H9 (cell line): ENCODE data around the gene TMEM61. TPM values are rescaled to one million over a fixed set of nuclear protein-coding genes. Genes with fewer than 3 reads are reported as not detected.

Experiments
- DNase-seq: peaks from one replicate; pipeline ENCODE4 v3.0.0-alpha.2; 2017
- H2AFZ ChIP-seq: one replicate; pipeline ENCODE4 v1.6.1; 2013; ENCODE audit warnings: mild to moderate bottlenecking, low read length, control low read depth, moderate library complexity
- H2AK5ac ChIP-seq: 2 replicates; pipeline ENCODE4 v1.6.1; 2013; ENCODE audit warnings: low read length, control low read depth, mixed read lengths; ENCODE audit not compliant: insufficient read length
- H2BK120ac ChIP-seq: one replicate; pipeline ENCODE4 v1.6.1; 2013; ENCODE audit warnings: low read depth, mild to moderate bottlenecking, low read length, control low read depth, inconsistent platforms; ENCODE audit not compliant: poor library complexity, severe bottlenecking
- H2BK12ac ChIP-seq: 2 replicates; pipeline ENCODE4 v1.6.1; 2013; ENCODE audit warnings: low read length, control low read depth, mixed read lengths, low read depth; ENCODE audit not compliant: insufficient read length
- H2BK15ac ChIP-seq: 2 replicates; pipeline ENCODE4 v1.6.1; 2013; ENCODE audit warnings: low read depth, low read length, control low read depth
- H2BK20ac ChIP-seq: one replicate; pipeline ENCODE4 v1.6.1; 2013; ENCODE audit warnings: low read depth, mild to moderate bottlenecking, low read length, control low read depth, inconsistent platforms; ENCODE audit not compliant: poor library complexity, severe bottlenecking
- H2BK5ac ChIP-seq: 2 replicates; pipeline ENCODE4 v1.6.1; 2013; ENCODE audit warnings: low read length, control low read depth, mixed read lengths; ENCODE audit not compliant: insufficient read length
- H3K14ac ChIP-seq: 2 replicates; pipeline ENCODE4 v1.6.1; 2013; ENCODE audit warnings: low read length, control low read depth; ENCODE audit not compliant: insufficient read depth
- H3K18ac ChIP-seq: 2 replicates; pipeline ENCODE4 v1.6.1; 2013; ENCODE audit warnings: low read depth, mild to moderate bottlenecking, mixed read lengths, low read length, control low read depth; ENCODE audit not compliant: insufficient read length
- H3K23ac ChIP-seq: 2 replicates; pipeline ENCODE4 v1.6.1; 2013; ENCODE audit warnings: low read length, control low read depth, mixed read lengths, low read depth; ENCODE audit not compliant: insufficient read length
- H3K23me2 ChIP-seq: 2 replicates; pipeline ENCODE4 v1.6.1; 2013; ENCODE audit warnings: low read depth, mild to moderate bottlenecking, mixed read lengths, low read length, control low read depth; ENCODE audit not compliant: insufficient read length, poor library complexity, severe bottlenecking
- H3K27ac ChIP-seq: 2 replicates; pipeline ENCODE4 v1.5.1; 2013; ENCODE audit warnings: low read length, control low read depth, mixed read lengths, low read depth; ENCODE audit not compliant: insufficient read length
- H3K27me3 ChIP-seq: 2 replicates; pipeline ENCODE4 v1.6.1; 2013; ENCODE audit warnings: low read length, control low read depth, inconsistent platforms; ENCODE audit not compliant: insufficient read depth
- H3K4ac ChIP-seq: 2 replicates; pipeline ENCODE4 v1.6.1; 2013; ENCODE audit warnings: low read depth, mild to moderate bottlenecking, control low read depth, inconsistent platforms, low read length, moderate library complexity
- H3K4me1 ChIP-seq: 2 replicates; pipeline ENCODE4 v1.6.1; 2013; ENCODE audit warnings: low read length, control low read depth, inconsistent platforms; ENCODE audit not compliant: insufficient read depth
- H3K4me2 ChIP-seq: 2 replicates; pipeline ENCODE4 v1.6.1; 2013; ENCODE audit warnings: low read length, control low read depth, mixed read lengths; ENCODE audit not compliant: insufficient read length, insufficient read depth
- H3K56ac ChIP-seq: 2 replicates; pipeline ENCODE4 v1.6.1; 2013; ENCODE audit warnings: low read depth, mild to moderate bottlenecking, mixed read lengths, low read length, control low read depth; ENCODE audit not compliant: insufficient read length
- H3K79me1 ChIP-seq: 2 replicates; pipeline ENCODE4 v1.6.1; 2013; ENCODE audit warnings: low read depth, mild to moderate bottlenecking, moderate library complexity, low read length, control low read depth, inconsistent platforms; ENCODE audit not compliant: insufficient read depth, poor library complexity, severe bottlenecking
- H3K79me2 ChIP-seq: 2 replicates; pipeline ENCODE4 v1.6.1; 2013; ENCODE audit warnings: low read length, control low read depth, inconsistent platforms; ENCODE audit not compliant: insufficient read depth
- H3K9ac ChIP-seq: 2 replicates; pipeline ENCODE4 v1.6.1; 2013; ENCODE audit warnings: low read length, control low read depth, mixed read lengths; ENCODE audit not compliant: insufficient read length; ENCODE audit errors: extremely low read depth
- H3K9me3 ChIP-seq: one replicate; pipeline ENCODE4 v1.6.1; 2013; ENCODE audit warnings: low read depth, low read length, inconsistent platforms; ENCODE audit not compliant: control insufficient read depth
- H3T11ph ChIP-seq: one replicate; pipeline ENCODE4 v1.6.1; 2013; ENCODE audit warnings: mild to moderate bottlenecking, low read length, control low read depth, inconsistent platforms
- H4K20me1 ChIP-seq: one replicate; pipeline ENCODE4 v1.6.1; 2013; ENCODE audit not compliant: control insufficient read depth, insufficient read length, insufficient read depth
- H4K5ac ChIP-seq: 2 replicates; pipeline ENCODE4 v1.6.1; 2013; ENCODE audit warnings: low read depth, mild to moderate bottlenecking, mixed read lengths, low read length, control low read depth; ENCODE audit not compliant: insufficient read length
- H4K8ac ChIP-seq: replicated peaks from 2 replicates; pipeline ENCODE4 v1.6.1; 2013; ENCODE audit warnings: low read length, control low read depth, mixed read lengths, low read depth; ENCODE audit not compliant: insufficient read length
- H4K91ac ChIP-seq: 2 replicates; pipeline ENCODE4 v1.6.1; 2013; ENCODE audit warnings: low read depth, mild to moderate bottlenecking, moderate library complexity, mixed read lengths, low read length, control low read depth; ENCODE audit not compliant: insufficient read length
- H3K27ac Mint-ChIP-seq, 3 experiments: 2 replicates in 2 of 3; 3 replicates in 1 of 3; pipeline ENCODE4 v1.8.0; 2020 to 2021; ENCODE audit warnings: mixed read lengths in 3 of 3, mild to moderate bottlenecking in 1 of 3, moderate library complexity in 1 of 3
- H3K27me3 Mint-ChIP-seq: 2 replicates; pipeline ENCODE4 v1.8.0; 2021; ENCODE audit warnings: low read depth, mild to moderate bottlenecking, moderate library complexity, mixed read lengths
- H3K36me3 Mint-ChIP-seq, 3 experiments: 2 replicates in 2 of 3; 3 replicates in 1 of 3; pipeline ENCODE4 v1.8.0; 2020 to 2021; ENCODE audit warnings: low read depth in 3 of 3, mixed read lengths in 3 of 3; ENCODE audit not compliant: insufficient read depth in 1 of 3
- H3K4me1 Mint-ChIP-seq, 2 experiments: 2 replicates each; pipeline ENCODE4 v1.8.0; 2020; ENCODE audit warnings: mixed read lengths in 2 of 2
- H3K4me3 Mint-ChIP-seq, 2 experiments: 2 replicates in 1 of 2; 3 replicates in 1 of 2; pipeline ENCODE4 v1.8.0; 2020 to 2021; ENCODE audit warnings: mild to moderate bottlenecking in 2 of 2, mixed read lengths in 2 of 2, moderate library complexity in 1 of 2
- H3K9me3 Mint-ChIP-seq, 2 experiments: 2 replicates in 1 of 2; 3 replicates in 1 of 2; pipeline ENCODE4 v1.8.0; 2020; ENCODE audit warnings: mild to moderate bottlenecking in 2 of 2, mixed read lengths in 2 of 2, moderate library complexity in 1 of 2
- CTCF ChIP-seq: fragments of 200-600 bp; sonication (generic); conservative IDR thresholded peaks from 3 replicates; pipeline ENCODE4 v1.8.0; 2021; ENCODE audit warnings: antibody characterized with exemption, mild to moderate bottlenecking
- WGBS: extraction: QIAGEN DNeasy Blood & Tissue Kit; methylation state at CpG from one replicate; pipeline ENCODE4 v1.1.7; 2013; ENCODE audit warnings: missing lambda C conversion rate, low lambda C conversion rate, mixed read lengths; ENCODE audit not compliant: insufficient read length; ENCODE audit errors: extremely low coverage; 5-methylcytosine and 5-hydroxymethylcytosine counted together
- total RNA-seq: library from RNA; stranded (reverse); gene quantifications from 2 replicates; pipeline ENCODE4 v1.2.1, GENCODE V29; 2021

TMEM61 gene
- total RNA-seq, 1 experiment from 2014 or later = 0.61 TPM

- no peak overlapping the region for H3K9ac ChIP-seq
- H3K36me3 Mint-ChIP-seq = peaks cover 6 to 12% (median 8%) of the 10 kb centered on the region in 3 experiments
- H3K4me3 Mint-ChIP-seq = no peak overlapping the region
- H4K20me1 ChIP-seq = no peaks in the 10 kb centered on the region
- peaks cover 26% of the 10 kb centered on the region in 2 experiments for H3K9me3 Mint-ChIP-seq
- H3K23me2 ChIP-seq = no peaks in the 10 kb centered on the region
- no peak overlapping the region for H3K14ac ChIP-seq
- no peak overlapping the region for H3K27ac Mint-ChIP-seq
- no peak overlapping the region for H3K4ac ChIP-seq
- H3K18ac ChIP-seq = no peak overlapping the region
- peaks cover 26 to 28% of the 10 kb centered on the region in 2 experiments for H3K4me1 Mint-ChIP-seq
- no peak overlapping the region for H2BK120ac ChIP-seq
- H3K56ac ChIP-seq = no peak overlapping the region
- no peaks in the 10 kb centered on the region for H3K79me2 ChIP-seq
- H2BK20ac ChIP-seq = no peak overlapping the region
- peaks cover 4% of the 10 kb centered on the region; the same call in 1 of the 2 replicates for H3K4me1 ChIP-seq
- WGBS = no CpG with 5 or more reads among the region's 1 CpG
- no peak overlapping the region for H4K91ac ChIP-seq
- H3K79me1 ChIP-seq = no peaks in the 10 kb centered on the region
- no peak overlapping the region for H2BK15ac ChIP-seq
- no peak overlapping the region for H2BK5ac ChIP-seq
- H2AFZ ChIP-seq = peak overlapping the region; percentile 37
- H3K23ac ChIP-seq = no peak overlapping the region
- H3K27me3 Mint-ChIP-seq = 0 out of 2 replicates have a peak, but pooled peaks cover 2% of the 10 kb centered on the region
- TF ChIP-seq CTCF = no peak
- no peaks in the 10 kb centered on the region for H3K9me3 ChIP-seq
- H2BK12ac ChIP-seq = no peak overlapping the region
- no peaks in the 10 kb centered on the region for H3K27me3 ChIP-seq
- H4K8ac ChIP-seq = no peak overlapping the region
- H4K5ac ChIP-seq = no peak overlapping the region
- no peak overlapping the region for H3T11ph ChIP-seq
- H3K4me2 ChIP-seq = no peak overlapping the region
- H2AK5ac ChIP-seq = no peak overlapping the region
- H3K27ac ChIP-seq = no peak overlapping the region
- no peak for DNase-seq
Observed at GRCh38 chr1:54937469-54937868, 43.0 kb upstream of the TMEM61 start.
